WI38 (cell line): ENCODE data around the gene PTPRB.

Experiments used
- H3K4me3 ChIP-seq: 2 replicates; pipeline ENCODE4 v1.5.1; 2011; ENCODE audit warnings: low read depth, mild to moderate bottlenecking, control low read depth, low read length
- TF ChIP-seq, protein P1 (sequence below): IDR thresholded peaks from 2 replicates; pipeline ENCODE4 v1.5.1; 2012; ENCODE audit warnings: low read depth, mild to moderate bottlenecking, control low read depth, low read length

The PTPRB gene

DNA sequence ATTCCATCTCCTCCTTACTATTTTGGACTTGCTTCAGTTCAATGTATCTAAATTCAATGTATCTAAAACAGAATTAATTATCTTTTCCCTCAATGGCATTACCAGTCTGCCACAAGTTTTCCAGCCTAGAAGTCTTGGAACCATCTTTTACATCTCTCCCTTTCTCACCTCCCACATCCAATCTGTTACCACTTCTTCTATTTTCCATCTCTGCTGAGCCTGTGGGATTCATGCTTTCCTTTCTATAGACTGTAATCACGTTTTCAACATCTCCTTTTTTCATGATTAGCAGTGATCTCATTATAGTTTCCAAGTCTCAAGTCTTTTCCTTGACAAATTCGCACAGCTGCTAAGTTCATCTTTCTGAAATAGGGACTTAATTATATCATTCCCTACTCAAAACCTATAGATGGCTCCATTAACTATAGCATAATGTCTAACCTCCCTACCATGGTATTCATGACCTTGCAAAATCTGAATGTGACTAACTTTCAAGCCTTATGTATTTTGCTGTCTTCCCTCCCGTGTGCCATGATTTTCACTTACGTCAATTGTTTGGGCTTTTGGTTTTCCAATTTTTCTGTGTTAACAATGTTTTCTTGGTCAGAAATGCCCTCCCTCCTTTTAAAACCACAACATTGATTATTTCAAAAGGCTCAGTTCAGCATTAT lies 20.5 kb upstream of the PTPRB start:
- TF ChIP-seq, protein P1, sequence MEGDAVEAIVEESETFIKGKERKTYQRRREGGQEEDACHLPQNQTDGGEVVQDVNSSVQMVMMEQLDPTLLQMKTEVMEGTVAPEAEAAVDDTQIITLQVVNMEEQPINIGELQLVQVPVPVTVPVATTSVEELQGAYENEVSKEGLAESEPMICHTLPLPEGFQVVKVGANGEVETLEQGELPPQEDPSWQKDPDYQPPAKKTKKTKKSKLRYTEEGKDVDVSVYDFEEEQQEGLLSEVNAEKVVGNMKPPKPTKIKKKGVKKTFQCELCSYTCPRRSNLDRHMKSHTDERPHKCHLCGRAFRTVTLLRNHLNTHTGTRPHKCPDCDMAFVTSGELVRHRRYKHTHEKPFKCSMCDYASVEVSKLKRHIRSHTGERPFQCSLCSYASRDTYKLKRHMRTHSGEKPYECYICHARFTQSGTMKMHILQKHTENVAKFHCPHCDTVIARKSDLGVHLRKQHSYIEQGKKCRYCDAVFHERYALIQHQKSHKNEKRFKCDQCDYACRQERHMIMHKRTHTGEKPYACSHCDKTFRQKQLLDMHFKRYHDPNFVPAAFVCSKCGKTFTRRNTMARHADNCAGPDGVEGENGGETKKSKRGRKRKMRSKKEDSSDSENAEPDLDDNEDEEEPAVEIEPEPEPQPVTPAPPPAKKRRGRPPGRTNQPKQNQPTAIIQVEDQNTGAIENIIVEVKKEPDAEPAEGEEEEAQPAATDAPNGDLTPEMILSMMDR: no peak
- H3K4me3 ChIP-seq: no peak overlapping the region

DNA sequence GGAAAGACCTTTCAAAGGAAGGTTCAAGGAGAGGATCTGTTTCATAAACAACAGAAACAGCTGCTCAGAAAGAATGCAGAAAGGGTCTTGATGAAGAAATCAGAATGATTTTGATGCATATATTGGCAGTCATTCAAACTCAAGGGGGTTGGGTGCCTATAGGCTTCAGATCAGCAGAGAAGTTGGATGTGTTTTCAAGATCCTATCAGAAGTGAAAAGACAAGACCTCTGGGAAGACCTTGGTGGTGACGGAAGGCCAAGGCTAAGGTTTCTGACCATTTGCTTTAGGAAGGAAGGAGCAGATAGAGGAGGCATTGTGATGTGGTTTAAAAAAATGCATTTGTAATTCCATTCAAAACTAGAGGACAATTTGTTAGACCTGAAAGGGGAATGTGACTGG lies 15.2 kb upstream of the PTPRB start:
- TF ChIP-seq, protein P1: no peak
- no peak overlapping the region for H3K4me3 ChIP-seq

DNA sequence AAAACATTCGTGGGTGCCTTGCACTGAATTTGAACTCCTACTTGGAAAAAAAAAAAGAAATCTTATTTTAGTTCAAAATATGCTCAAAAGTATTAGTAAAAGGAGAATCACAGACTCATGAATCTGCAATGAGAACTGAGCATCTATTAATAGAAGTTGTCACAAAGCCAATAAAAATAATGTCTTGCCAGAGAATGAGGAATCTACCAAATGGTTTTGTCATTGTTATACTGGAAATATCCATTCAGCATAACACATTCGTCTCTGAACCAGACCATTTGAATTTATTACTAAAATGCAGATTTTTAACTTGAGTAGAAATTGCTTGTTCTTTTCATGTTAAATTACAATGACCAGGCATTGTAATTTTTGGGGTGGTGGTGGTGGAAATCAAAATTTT lies 11.6 kb upstream of the PTPRB start:
- TF ChIP-seq, protein P1: no peak
- no peak overlapping the region for H3K4me3 ChIP-seq

DNA sequence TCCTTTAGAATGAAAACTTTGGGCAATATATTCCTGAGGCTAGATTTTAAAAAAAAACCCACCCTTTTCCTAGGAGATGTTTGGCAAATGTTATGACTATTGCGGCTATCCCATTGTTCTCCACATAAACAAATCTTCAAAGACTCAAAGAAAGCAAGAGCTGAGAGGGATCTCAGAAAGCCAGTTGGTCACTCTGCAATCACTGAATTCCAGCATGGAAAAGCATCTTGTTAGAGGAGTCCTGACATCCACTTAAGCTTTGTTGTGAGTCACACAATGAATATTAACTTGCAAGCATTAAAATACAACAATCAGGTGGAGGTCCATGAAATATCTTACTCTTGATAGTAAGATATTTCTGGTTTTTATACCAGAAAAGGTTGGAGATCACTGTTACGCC lies 11.0 kb upstream of the PTPRB start:
- no peak overlapping the region for H3K4me3 ChIP-seq
- TF ChIP-seq, protein P1: no peak

DNA sequence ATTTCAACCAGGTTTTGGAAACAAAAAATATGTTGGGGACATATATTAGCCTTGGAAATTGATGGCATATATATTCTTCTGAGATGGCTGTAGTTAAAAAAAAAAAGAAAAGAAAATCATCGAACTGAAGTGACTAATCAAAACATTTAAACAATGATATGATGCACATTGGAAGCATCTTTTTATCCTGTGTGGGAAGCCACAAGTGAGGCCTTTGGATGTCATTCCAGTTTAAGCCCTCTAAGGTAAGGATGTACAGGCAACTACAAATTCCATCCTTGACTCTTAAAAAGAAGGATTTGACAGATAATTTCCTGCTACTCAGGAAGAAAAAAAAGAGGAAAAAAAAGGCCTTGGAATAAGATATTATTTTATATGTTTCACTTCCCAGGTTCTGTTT lies 9.6 kb upstream of the PTPRB start:
- TF ChIP-seq, protein P1: no peak
- no peak overlapping the region for H3K4me3 ChIP-seq

DNA sequence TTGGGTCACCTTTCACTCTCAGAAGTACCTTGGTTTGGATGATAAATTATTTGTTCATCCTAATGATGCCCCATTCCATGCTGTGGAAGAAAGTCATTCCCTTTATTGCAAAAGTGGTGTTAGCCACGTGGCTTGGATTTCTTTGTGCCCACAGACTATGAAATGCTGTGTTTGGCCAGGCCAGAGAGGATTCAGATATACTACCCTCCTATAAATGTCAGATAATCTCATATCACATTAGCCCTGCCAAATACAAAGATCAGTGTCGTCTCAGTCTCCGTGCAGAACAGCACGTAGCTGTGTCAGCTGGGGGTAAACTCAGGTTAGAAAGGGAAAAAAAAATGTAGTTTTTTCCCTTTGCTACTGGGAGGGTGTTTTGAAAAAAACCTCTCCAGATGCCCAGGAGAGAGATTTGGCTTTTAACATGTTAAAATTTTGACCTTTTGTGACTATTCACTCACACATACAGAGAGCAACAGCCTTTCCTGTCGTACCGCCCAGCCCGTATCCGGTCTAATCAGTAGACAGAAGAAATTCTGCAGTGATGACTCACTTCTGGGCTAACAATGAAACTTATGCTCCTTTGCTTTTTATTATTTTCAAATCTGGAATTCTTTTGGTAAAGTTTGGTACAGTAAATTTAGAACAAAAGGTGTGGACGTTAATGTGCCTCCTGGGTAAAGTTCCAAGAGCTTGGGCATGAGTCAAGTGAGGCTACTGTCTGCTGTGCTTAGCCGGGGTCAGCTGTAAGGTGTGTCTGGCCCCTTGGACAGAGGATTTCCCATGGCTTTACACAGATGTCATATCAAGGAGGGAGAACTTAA lies 8.5 kb upstream of the PTPRB start:
- TF ChIP-seq, protein P1: no peak
- peak overlapping the region; percentile 2; the same call in 1 of the 2 replicates for H3K4me3 ChIP-seq

DNA sequence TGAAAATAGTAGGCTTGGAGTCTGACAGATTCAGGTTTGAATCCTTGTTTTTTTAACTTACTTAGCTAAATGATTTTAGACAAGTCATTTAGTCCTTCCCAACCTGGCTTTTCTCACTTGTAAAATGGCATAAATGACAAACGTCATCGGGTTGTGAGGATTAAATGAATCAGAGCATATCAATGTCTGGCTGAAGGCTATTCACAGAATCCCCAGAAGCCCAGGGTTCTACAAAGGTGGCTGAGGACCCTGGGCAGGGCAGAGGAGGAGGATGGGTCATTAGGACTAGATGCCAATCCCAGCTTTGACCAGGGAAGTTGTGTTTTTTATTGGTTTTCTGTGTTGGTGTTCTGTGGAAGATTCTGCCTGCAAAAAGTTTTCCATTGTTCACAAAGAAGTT lies 7.6 kb upstream of the PTPRB start:
- TF ChIP-seq, protein P1: no peak
- H3K4me3 ChIP-seq: no peak overlapping the region
